Measurements from ENCODE around the gene BIN1. TPM values are rescaled to one million over a fixed set of nuclear protein-coding genes. Genes with fewer than 3 reads are reported as not detected.

Gene BIN1
- polyA plus RNA-seq, 1 donor, result 1,160 TPM

GRCh38 chr2:127074936-127075335 is 32.0 kb downstream of the BIN1 start:
- DNase-seq, result no peak

- no peak for DNase-seq
Measured at GRCh38 chr2:127074358-127074757, 32.6 kb downstream of the BIN1 start.

GRCh38 chr2:127072970-127073369 is 34.0 kb downstream of the BIN1 start:
- no peak for DNase-seq

GRCh38 chr2:127072396-127072795 is 34.6 kb downstream of the BIN1 start:
- DNase-seq, result no peak

- DNase-seq, result no peak
Measured at GRCh38 chr2:127071901-127072328, 35.0 kb downstream of the BIN1 start.

- no peak for DNase-seq
Measured at GRCh38 chr2:127070221-127070620, 36.7 kb downstream of the BIN1 start.

GRCh38 chr2:127069536-127069935 is 37.4 kb downstream of the BIN1 start:
- no peak for DNase-seq

- no peak for DNase-seq
Measured at GRCh38 chr2:127069003-127069402, 38.0 kb downstream of the BIN1 start.

GRCh38 chr2:127068351-127068741 is 38.6 kb downstream of the BIN1 start:
- DNase-seq, result no peak

GRCh38 chr2:127067620-127068350 is 39.2 kb downstream of the BIN1 start:
- DNase-seq, result peak; percentile 72

GRCh38 chr2:127066942-127067341 is 40.0 kb downstream of the BIN1 start:
- no peak for DNase-seq

- DNase-seq, result no peak
Measured at GRCh38 chr2:127065940-127066318, 41.0 kb downstream of the BIN1 start.

GRCh38 chr2:127065299-127065939 is 41.5 kb downstream of the BIN1 start:
- no peak for DNase-seq

- DNase-seq, result peak; percentile 90
Measured at GRCh38 chr2:127064642-127065250, 42.2 kb downstream of the BIN1 start.

- no peak for DNase-seq
Measured at GRCh38 chr2:127063701-127064590, 43.0 kb downstream of the BIN1 start.

GRCh38 chr2:127061375-127062273 is 45.3 kb downstream of the BIN1 start:
- no peak for DNase-seq

- no peak for DNase-seq
Measured at GRCh38 chr2:127060264-127060945, 46.5 kb downstream of the BIN1 start.

- DNase-seq, result no peak
Measured at GRCh38 chr2:127059559-127059958, 47.4 kb downstream of the BIN1 start.

GRCh38 chr2:127058954-127059252 is 48.1 kb downstream of the BIN1 start:
- no peak for DNase-seq

- DNase-seq, result no peak
Measured at GRCh38 chr2:127058246-127058953, 48.6 kb downstream of the BIN1 start.
